H1 (cell line): Measurements from ENCODE around the gene SPTSSA.

Experiments used
- ASH2L ChIP-seq: fragments of 200-600, 300-600 bp; sonication (generic); IDR thresholded peaks from one replicate; pipeline ENCODE4 v1.7.1; 2017; ENCODE audit warnings: low read length
- ATF2 ChIP-seq: IDR thresholded peaks from 2 replicates; pipeline ENCODE4 v1.6.1; 2012; ENCODE audit warnings: low read length, inconsistent platforms
- CBX5 ChIP-seq: fragments of 300-800, 300-1000 bp; sonication (generic); IDR thresholded peaks from 2 replicates; pipeline ENCODE4 v1.7.1; 2016; ENCODE audit warnings: antibody characterized with exemption, low read length, low read depth
- E2F6 ChIP-seq: IDR thresholded peaks from 2 replicates; pipeline ENCODE4 v1.6.1; 2012; ENCODE audit warnings: inconsistent platforms

GRCh38 chr14:34457186-34457585 lies 4.9 kb downstream of the SPTSSA start:
- TF ChIP-seq ATF2 (no peak), CBX5 (no peak), E2F6 (no peak), ASH2L (no peak)
